Upper lobe of left lung (tissue), 4 donors: ENCODE measurements around the gene CDK15.

ENCODE experiments used
- EP300 ChIP-seq, 4 donors: sonication (generic); formaldehyde crosslinking; IDR thresholded peaks; one replicate each; pipeline ENCODE4 v1.5.1; 2017; ENCODE audit warnings: antibody characterized with exemption in 4 of 4, control low read depth in 2 of 4
- POLR2A ChIP-seq, 4 donors: fragments of 450-650 bp; IDR thresholded peaks; one replicate each; pipeline ENCODE4 v1.5.1; 2016 to 2017; ENCODE audit warnings: antibody characterized with exemption in 4 of 4, mild to moderate bottlenecking in 2 of 4
- POLR2AphosphoS5 ChIP-seq, 2 donors: sonication (generic); formaldehyde crosslinking; IDR thresholded peaks; one replicate each; pipeline ENCODE4 v1.5.1; 2017; ENCODE audit warnings: antibody characterized with exemption in 2 of 2
- TF ChIP-seq, protein P1 (sequence below), 6 experiments: fragments of 450-650 bp in 4 of 6; fragments of 200-600 bp in 2 of 6; sonication (generic) in 2 of 6; IDR thresholded peaks; one replicate each; pipeline ENCODE4 v1.5.1; 2016 to 2019; ENCODE audit warnings: antibody characterized with exemption in 6 of 6

DNA sequence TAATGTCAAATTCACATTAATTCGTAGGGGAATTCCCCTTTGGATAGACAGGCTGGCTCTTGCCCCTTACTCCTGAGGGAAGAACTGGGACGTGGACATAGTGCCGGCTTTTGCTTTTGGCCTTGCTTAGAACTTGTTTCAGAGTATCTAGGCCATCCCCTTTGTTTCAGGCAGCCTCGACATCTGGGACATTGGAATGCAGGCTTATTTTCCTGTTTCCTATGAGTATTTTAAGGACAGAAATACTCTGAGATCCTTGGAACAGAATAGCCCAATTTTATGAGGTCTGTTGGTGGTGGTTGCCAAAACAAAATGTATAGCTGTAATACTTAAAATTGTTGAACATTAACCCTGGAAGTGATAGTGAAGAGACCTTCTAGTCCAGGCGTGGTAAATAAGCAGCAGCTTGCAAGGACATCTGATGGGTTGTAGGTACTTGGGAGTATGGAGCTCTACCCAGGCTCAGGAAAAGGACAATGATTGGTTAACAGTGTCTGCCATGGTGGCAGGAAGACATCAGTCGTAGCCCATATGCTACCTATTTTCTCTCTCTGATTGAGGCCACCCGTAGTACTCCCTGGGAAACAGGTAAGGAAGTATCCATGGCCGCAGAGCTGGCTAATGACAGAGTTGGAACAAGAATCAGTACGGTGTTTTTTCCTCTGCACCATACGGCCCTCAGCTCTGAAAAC is 112.4 kb downstream of the CDK15 start:
- TF ChIP-seq EP300 (IDR thresholded peaks at IDR 0.05) (no peak), POLR2A (IDR thresholded peaks at IDR 0.05) (no peak), POLR2AphosphoS5 (IDR thresholded peaks at IDR 0.05) (no peak)
- TF ChIP-seq, protein P1, sequence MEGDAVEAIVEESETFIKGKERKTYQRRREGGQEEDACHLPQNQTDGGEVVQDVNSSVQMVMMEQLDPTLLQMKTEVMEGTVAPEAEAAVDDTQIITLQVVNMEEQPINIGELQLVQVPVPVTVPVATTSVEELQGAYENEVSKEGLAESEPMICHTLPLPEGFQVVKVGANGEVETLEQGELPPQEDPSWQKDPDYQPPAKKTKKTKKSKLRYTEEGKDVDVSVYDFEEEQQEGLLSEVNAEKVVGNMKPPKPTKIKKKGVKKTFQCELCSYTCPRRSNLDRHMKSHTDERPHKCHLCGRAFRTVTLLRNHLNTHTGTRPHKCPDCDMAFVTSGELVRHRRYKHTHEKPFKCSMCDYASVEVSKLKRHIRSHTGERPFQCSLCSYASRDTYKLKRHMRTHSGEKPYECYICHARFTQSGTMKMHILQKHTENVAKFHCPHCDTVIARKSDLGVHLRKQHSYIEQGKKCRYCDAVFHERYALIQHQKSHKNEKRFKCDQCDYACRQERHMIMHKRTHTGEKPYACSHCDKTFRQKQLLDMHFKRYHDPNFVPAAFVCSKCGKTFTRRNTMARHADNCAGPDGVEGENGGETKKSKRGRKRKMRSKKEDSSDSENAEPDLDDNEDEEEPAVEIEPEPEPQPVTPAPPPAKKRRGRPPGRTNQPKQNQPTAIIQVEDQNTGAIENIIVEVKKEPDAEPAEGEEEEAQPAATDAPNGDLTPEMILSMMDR (IDR thresholded peaks at IDR 0.05), result no peak
